Activated CD8-positive, alpha-beta memory T cell treated with anti-CD3 and anti-CD28 coated beads for 24 hours (primary cell): Measurements from ENCODE around the gene MYCBPAP.
A peak's percentile ranks its signal among the peaks of the same experiment; 100 is the strongest.
"Not testable (repeated sequence)": the region's sequence is repeated elsewhere in the genome, so short reads cannot be mapped to it uniquely, and the experiment has no call there.

Experiments used
- DNase-seq: peaks from one replicate; pipeline ENCODE4 v3.0.0-alpha.2; 2020

Gene MYCBPAP

GRCh38 chr17:50472286-50472685 is 36.0 kb upstream of the MYCBPAP start:
- DNase-seq, result no peak

- DNase-seq, result not testable (repeated sequence)
Measured at GRCh38 chr17:50472761-50473161, 35.5 kb upstream of the MYCBPAP start.

GRCh38 chr17:50473901-50474300 is 34.3 kb upstream of the MYCBPAP start:
- no peak for DNase-seq

GRCh38 chr17:50474523-50474922 is 33.7 kb upstream of the MYCBPAP start:
- no peak for DNase-seq

GRCh38 chr17:50475362-50475761 is 32.9 kb upstream of the MYCBPAP start:
- no peak for DNase-seq

GRCh38 chr17:50475775-50476544 is 32.3 kb upstream of the MYCBPAP start:
- DNase-seq, result not testable (repeated sequence)

- DNase-seq, result no peak
Measured at GRCh38 chr17:50476545-50477315, 31.5 kb upstream of the MYCBPAP start.

- DNase-seq, result no peak
Measured at GRCh38 chr17:50477976-50478375, 30.3 kb upstream of the MYCBPAP start.

- DNase-seq, result peak; percentile 93
Measured at GRCh38 chr17:50478391-50479381, 29.6 kb upstream of the MYCBPAP start, which contains the start of gene RSAD1. TSS of gene RSAD1 (plus strand) at chr17:50478860. CDS start at chr17:50478885, 25 bp downstream.

GRCh38 chr17:50479522-50480141 is 28.6 kb upstream of the MYCBPAP start:
- DNase-seq, result peak; percentile 79

- DNase-seq, result no peak
Measured at GRCh38 chr17:50480142-50480764, 28.0 kb upstream of the MYCBPAP start.

- DNase-seq, result no peak
Measured at GRCh38 chr17:50480854-50481490, 27.3 kb upstream of the MYCBPAP start.

GRCh38 chr17:50481648-50482047 is 26.6 kb upstream of the MYCBPAP start:
- no peak for DNase-seq

- DNase-seq, result no peak
Measured at GRCh38 chr17:50482110-50482509, 26.1 kb upstream of the MYCBPAP start.

GRCh38 chr17:50482516-50482915 is 25.7 kb upstream of the MYCBPAP start:
- DNase-seq, result peak; percentile 89

- no peak for DNase-seq
Measured at GRCh38 chr17:50483266-50483665, 25.0 kb upstream of the MYCBPAP start.

- DNase-seq, result no peak
Measured at GRCh38 chr17:50484386-50485155, 23.7 kb upstream of the MYCBPAP start.

GRCh38 chr17:50487213-50488096 is 20.8 kb upstream of the MYCBPAP start:
- no peak for DNase-seq

GRCh38 chr17:50488880-50489279 is 19.4 kb upstream of the MYCBPAP start:
- no peak for DNase-seq
